ENCODE data around the gene CIB4.

The CIB4 gene

GRCh38 chr2:26640781-26641564, at the start of gene CIB4:
TSS of gene CIB4 (minus strand) at chr2:26641366. CDS start at chr2:26641314, 52 bp downstream.
- no peak for DNase-seq

GRCh38 chr2:26687801-26688200, 46.6 kb upstream of the CIB4 start:
- no peak for DNase-seq

- DNase-seq, result no peak
These were observed 46.2 kb upstream of the CIB4 start for GRCh38 chr2:26687328-26687727.

- no peak for DNase-seq
These were observed 45.0 kb upstream of the CIB4 start for GRCh38 chr2:26685989-26686839.

- DNase-seq, result no peak
These were observed 44.2 kb upstream of the CIB4 start for GRCh38 chr2:26685341-26685740.

- no peak for DNase-seq
These were observed 42.4 kb upstream of the CIB4 start for GRCh38 chr2:26683583-26683982.

- no peak for DNase-seq
These were observed 41.0 kb upstream of the CIB4 start for GRCh38 chr2:26682155-26682554.

GRCh38 chr2:26681656-26682055, 40.5 kb upstream of the CIB4 start:
- no peak for DNase-seq

GRCh38 chr2:26679867-26680266, 38.7 kb upstream of the CIB4 start:
- no peak for DNase-seq

- no peak for DNase-seq
These were observed 36.9 kb upstream of the CIB4 start for GRCh38 chr2:26678035-26678434.

GRCh38 chr2:26675651-26676255, 34.6 kb upstream of the CIB4 start:
- no peak for DNase-seq

- DNase-seq, result no peak
These were observed 33.6 kb upstream of the CIB4 start for GRCh38 chr2:26674771-26675170.

GRCh38 chr2:26674002-26674751, 33.0 kb upstream of the CIB4 start:
- DNase-seq, result no peak

GRCh38 chr2:26672818-26673393, 31.7 kb upstream of the CIB4 start:
- DNase-seq, result no peak

- DNase-seq, result no peak
These were observed 31.1 kb upstream of the CIB4 start for GRCh38 chr2:26672112-26672817.

- no peak for DNase-seq
These were observed 30.5 kb upstream of the CIB4 start for GRCh38 chr2:26671691-26672090.

- no peak for DNase-seq
These were observed 29.8 kb upstream of the CIB4 start for GRCh38 chr2:26670931-26671460.

- DNase-seq, result no peak
These were observed 29.0 kb upstream of the CIB4 start for GRCh38 chr2:26670171-26670570.

- no peak for DNase-seq
These were observed 27.9 kb upstream of the CIB4 start for GRCh38 chr2:26668856-26669750.

GRCh38 chr2:26668041-26668440, 26.9 kb upstream of the CIB4 start:
- no peak for DNase-seq

- DNase-seq, result no peak
These were observed 25.5 kb upstream of the CIB4 start for GRCh38 chr2:26666671-26667070.
